Neural crest cell (in vitro differentiated cells): Measurements from ENCODE around the gene SLPI. TPM values are rescaled to one million over a fixed set of nuclear protein-coding genes. Genes with fewer than 3 reads are reported as not detected.

Experiments used
- DNase-seq: peaks from one replicate; pipeline ENCODE4 v3.0.0; 2021; ENCODE audit warnings: low read depth, mixed read lengths, low spot score
- H3K27ac Mint-ChIP-seq: one replicate; pipeline ENCODE4 v1.8.0; 2021; ENCODE audit warnings: mild to moderate bottlenecking, mixed read lengths; ENCODE audit not compliant: unreplicated experiment
- H3K27me3 Mint-ChIP-seq: 2 replicates; pipeline ENCODE4 v1.8.0; 2021; ENCODE audit warnings: low read depth, mild to moderate bottlenecking, mixed read lengths
- H3K36me3 Mint-ChIP-seq: 2 replicates; pipeline ENCODE4 v1.8.0; 2021; ENCODE audit warnings: low read depth, mild to moderate bottlenecking, mixed read lengths
- H3K4me1 Mint-ChIP-seq: 2 replicates; pipeline ENCODE4 v1.8.0; 2021; ENCODE audit warnings: mixed read lengths
- H3K4me3 Mint-ChIP-seq: one replicate; pipeline ENCODE4 v1.8.0; 2021; ENCODE audit warnings: mild to moderate bottlenecking, mixed read lengths
- H3K9me3 Mint-ChIP-seq: 2 replicates; pipeline ENCODE4 v1.8.0; 2021; ENCODE audit warnings: mixed read lengths
- long read RNA-seq: library from polyadenylated mRNA; unstranded; transcript quantifications from one replicate; pipeline ENCODE4 v2.0.0, GENCODE V29; 2020
- total RNA-seq: library from RNA; stranded (reverse); gene quantifications from 2 replicates; pipeline ENCODE4 v1.2.1, GENCODE V29; 2021
- TF ChIP-seq, protein P1 (sequence below): fragments of 200-600 bp; sonication (generic); conservative IDR thresholded peaks from 2 replicates; pipeline ENCODE4 v1.5.0; 2021; ENCODE audit warnings: antibody characterized with exemption, mild to moderate bottlenecking

The SLPI gene
- not detected in 2 replicates for total RNA-seq
- long read RNA-seq = 0 reads

GRCh38 chr20:45254383-45255262, at the start of gene SLPI:
Gene SLPI (minus strand): TSS chr20:45254564. CDS start chr20:45254543, 21 bp downstream.
- no peaks in the 10 kb centered on the region for H3K9me3 Mint-ChIP-seq
- H3K36me3 Mint-ChIP-seq = no peaks in the 10 kb centered on the region
- no peak within 1 kb of the TSS for H3K4me3 Mint-ChIP-seq
- TF ChIP-seq, protein P1, sequence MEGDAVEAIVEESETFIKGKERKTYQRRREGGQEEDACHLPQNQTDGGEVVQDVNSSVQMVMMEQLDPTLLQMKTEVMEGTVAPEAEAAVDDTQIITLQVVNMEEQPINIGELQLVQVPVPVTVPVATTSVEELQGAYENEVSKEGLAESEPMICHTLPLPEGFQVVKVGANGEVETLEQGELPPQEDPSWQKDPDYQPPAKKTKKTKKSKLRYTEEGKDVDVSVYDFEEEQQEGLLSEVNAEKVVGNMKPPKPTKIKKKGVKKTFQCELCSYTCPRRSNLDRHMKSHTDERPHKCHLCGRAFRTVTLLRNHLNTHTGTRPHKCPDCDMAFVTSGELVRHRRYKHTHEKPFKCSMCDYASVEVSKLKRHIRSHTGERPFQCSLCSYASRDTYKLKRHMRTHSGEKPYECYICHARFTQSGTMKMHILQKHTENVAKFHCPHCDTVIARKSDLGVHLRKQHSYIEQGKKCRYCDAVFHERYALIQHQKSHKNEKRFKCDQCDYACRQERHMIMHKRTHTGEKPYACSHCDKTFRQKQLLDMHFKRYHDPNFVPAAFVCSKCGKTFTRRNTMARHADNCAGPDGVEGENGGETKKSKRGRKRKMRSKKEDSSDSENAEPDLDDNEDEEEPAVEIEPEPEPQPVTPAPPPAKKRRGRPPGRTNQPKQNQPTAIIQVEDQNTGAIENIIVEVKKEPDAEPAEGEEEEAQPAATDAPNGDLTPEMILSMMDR = no peak
- H3K27me3 Mint-ChIP-seq = peaks cover 29% of the 10 kb centered on the region
- H3K4me1 Mint-ChIP-seq = peaks cover 26% of the 10 kb centered on the region
- DNase-seq = no peak
- H3K27ac Mint-ChIP-seq = no peak within 1 kb of the TSS

DNA sequence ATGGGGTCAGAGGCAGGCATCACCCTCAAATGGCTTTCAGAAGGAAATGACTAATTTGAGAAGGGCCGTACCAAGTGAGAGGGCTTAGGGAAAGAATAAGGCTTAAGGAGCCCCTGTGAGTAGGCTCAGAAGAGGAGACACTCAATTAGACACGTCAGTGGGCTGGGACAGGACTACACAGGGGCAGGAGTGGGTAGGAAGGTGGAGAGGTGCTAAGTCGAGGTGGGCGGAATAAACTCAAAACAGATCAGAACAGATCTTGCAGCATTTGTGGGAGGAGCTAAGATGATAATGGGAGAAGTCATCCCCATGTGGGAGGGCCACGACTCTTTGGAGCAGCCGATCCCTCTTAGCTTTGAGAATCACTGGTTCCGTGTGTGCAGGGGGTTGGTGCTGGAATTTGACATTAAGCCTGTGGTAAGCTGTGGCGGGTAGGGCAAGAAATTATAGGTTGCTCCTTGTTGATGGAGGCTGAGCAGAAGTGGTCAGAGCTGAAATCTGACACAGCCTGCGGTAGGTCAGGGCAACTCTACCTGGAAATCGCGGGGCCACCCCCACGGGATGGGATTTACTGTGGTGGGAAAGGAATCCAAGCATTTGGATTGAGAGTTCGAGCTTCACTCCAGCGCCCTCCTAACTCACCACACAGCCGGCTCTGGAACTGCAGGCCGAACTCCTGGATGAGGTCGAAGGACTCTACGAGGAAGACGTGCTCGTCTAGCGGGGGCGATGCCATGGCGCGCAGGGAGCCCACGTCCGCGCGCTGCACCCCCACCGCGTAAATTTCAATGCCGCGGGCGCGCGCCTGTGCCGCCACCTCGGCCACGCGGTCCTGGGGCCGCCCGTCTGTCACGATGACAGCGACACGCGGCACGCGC, 49.5 kb upstream of the SLPI start:
- Mint-ChIP-seq H3K36me3 (no peaks in the 10 kb centered on the region), H3K9me3 (no peaks in the 10 kb centered on the region), H3K27me3 (peaks cover 60% of the 10 kb centered on the region), H3K4me3 (no peak overlapping the region), H3K27ac (no peak overlapping the region), H3K4me1 (no peaks in the 10 kb centered on the region)
- DNase-seq = no peak
- TF ChIP-seq, protein P1 = no peak

DNA sequence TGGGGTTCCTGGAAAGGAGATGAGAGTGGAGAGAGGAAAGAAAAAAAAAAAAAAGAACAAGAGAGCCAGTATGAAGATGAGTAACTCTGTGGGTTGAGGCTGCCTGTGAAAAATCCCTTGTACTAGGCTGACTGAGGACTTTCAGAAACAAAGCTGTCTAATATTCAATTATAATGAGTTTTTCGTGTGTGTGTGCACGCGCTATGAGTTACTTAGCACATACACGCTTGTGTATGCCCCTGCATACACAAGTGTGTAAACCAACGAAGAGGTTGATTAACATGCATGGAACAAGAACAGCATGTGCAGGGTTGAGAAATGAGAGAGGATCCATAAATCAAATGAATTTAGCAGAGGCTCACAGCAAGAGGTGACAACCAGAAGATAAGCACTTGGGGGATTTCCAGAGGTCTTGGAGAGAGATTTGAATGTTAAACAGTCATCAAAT, 47.5 kb upstream of the SLPI start:
- TF ChIP-seq, protein P1 = no peak
- Mint-ChIP-seq H3K36me3 (no peaks in the 10 kb centered on the region), H3K4me1 (no peaks in the 10 kb centered on the region), H3K27me3 (peaks cover 66% of the 10 kb centered on the region), H3K9me3 (no peaks in the 10 kb centered on the region), H3K4me3 (no peak overlapping the region), H3K27ac (no peak overlapping the region)
- no peak for DNase-seq

DNA sequence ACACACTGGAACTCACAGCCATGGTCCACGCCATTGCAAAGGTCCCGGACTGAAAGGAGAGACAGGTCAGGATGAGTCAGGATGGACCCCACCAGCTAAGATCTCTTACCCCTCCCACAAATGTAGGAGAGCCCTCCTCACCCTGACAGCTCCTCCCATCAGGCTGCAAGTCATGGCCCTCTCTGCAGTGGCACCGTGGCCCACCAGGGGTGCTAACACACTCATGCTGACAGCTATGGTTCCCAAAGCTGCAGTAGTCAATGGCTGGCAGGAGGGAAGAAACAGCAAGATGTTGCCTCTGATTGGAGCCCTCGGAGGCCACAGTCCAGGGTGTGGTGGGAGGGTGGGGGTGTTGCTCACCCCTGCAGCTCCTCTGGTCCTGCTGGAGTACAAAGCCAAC, 46.6 kb upstream of the SLPI start:
- H3K9me3 Mint-ChIP-seq = no peaks in the 10 kb centered on the region
- H3K4me1 Mint-ChIP-seq = no peaks in the 10 kb centered on the region
- H3K36me3 Mint-ChIP-seq = no peaks in the 10 kb centered on the region
- peak; percentile 53 for DNase-seq
- peaks cover 67% of the 10 kb centered on the region for H3K27me3 Mint-ChIP-seq
- no peak overlapping the region for H3K27ac Mint-ChIP-seq
- TF ChIP-seq, protein P1 = peak; percentile 55
- H3K4me3 Mint-ChIP-seq = no peak overlapping the region

- DNase-seq = no peak
- no peak overlapping the region for H3K27ac Mint-ChIP-seq
- TF ChIP-seq, protein P1 = no peak
- H3K4me3 Mint-ChIP-seq = no peak overlapping the region
- H3K36me3 Mint-ChIP-seq = no peaks in the 10 kb centered on the region
- no peaks in the 10 kb centered on the region for H3K9me3 Mint-ChIP-seq
- H3K27me3 Mint-ChIP-seq = peaks cover 59% of the 10 kb centered on the region
- H3K4me1 Mint-ChIP-seq = no peaks in the 10 kb centered on the region
These were observed 45.4 kb upstream of the SLPI start for GRCh38 chr20:45299786-45300185.
